Type B pancreatic cell (in vitro differentiated cells): ENCODE data around the gene GNPTAB. TPM values are rescaled to one million over a fixed set of nuclear protein-coding genes. Genes with fewer than 3 reads are reported as not detected.
A peak's percentile ranks its signal among the peaks of the same experiment; 100 is the strongest.

ENCODE experiments used
- DNase-seq: peaks from one replicate; pipeline ENCODE4 v3.0.0; 2021; ENCODE audit warnings: mixed read lengths; ENCODE audit not compliant: unreplicated experiment; ENCODE audit errors: extremely low spot score
- H3K27ac Mint-ChIP-seq: 2 replicates; pipeline ENCODE4 v1.8.0; 2021; ENCODE audit warnings: mild to moderate bottlenecking, mixed read lengths
- H3K27me3 Mint-ChIP-seq: 2 replicates; pipeline ENCODE4 v1.8.0; 2021; ENCODE audit warnings: mixed read lengths
- H3K36me3 Mint-ChIP-seq: 2 replicates; pipeline ENCODE4 v1.8.0; 2021; ENCODE audit warnings: mixed read lengths
- H3K4me1 Mint-ChIP-seq: one replicate; pipeline ENCODE4 v1.8.0; 2021; ENCODE audit warnings: mixed read lengths; ENCODE audit not compliant: unreplicated experiment
- H3K4me3 Mint-ChIP-seq: 2 replicates; pipeline ENCODE4 v1.8.0; 2021; ENCODE audit warnings: mild to moderate bottlenecking, mixed read lengths
- H3K9me3 Mint-ChIP-seq: 2 replicates; pipeline ENCODE4 v1.8.0; 2021; ENCODE audit warnings: mixed read lengths
- total RNA-seq: library from RNA; stranded (reverse); gene quantifications from 2 replicates; pipeline ENCODE4 v1.2.1, GENCODE V29; 2021; ENCODE audit warnings: low replicate concordance
- TF ChIP-seq, protein P1 (sequence below): fragments of 200-600 bp; sonication (generic); conservative IDR thresholded peaks from 2 replicates; pipeline ENCODE4 v1.5.0; 2021; ENCODE audit warnings: antibody characterized with exemption, mild to moderate bottlenecking

Gene GNPTAB
- total RNA-seq, 1 donor from 2014 or later: 29.4 TPM

- H3K27ac Mint-ChIP-seq: no peak overlapping the region
- H3K9me3 Mint-ChIP-seq: no peaks in the 10 kb centered on the region
- H3K36me3 Mint-ChIP-seq: peaks cover 33% of the 10 kb centered on the region
- H3K4me1 Mint-ChIP-seq: peaks cover 2% of the 10 kb centered on the region
- DNase-seq: no peak
- H3K27me3 Mint-ChIP-seq: no peaks in the 10 kb centered on the region
- TF ChIP-seq, protein P1, sequence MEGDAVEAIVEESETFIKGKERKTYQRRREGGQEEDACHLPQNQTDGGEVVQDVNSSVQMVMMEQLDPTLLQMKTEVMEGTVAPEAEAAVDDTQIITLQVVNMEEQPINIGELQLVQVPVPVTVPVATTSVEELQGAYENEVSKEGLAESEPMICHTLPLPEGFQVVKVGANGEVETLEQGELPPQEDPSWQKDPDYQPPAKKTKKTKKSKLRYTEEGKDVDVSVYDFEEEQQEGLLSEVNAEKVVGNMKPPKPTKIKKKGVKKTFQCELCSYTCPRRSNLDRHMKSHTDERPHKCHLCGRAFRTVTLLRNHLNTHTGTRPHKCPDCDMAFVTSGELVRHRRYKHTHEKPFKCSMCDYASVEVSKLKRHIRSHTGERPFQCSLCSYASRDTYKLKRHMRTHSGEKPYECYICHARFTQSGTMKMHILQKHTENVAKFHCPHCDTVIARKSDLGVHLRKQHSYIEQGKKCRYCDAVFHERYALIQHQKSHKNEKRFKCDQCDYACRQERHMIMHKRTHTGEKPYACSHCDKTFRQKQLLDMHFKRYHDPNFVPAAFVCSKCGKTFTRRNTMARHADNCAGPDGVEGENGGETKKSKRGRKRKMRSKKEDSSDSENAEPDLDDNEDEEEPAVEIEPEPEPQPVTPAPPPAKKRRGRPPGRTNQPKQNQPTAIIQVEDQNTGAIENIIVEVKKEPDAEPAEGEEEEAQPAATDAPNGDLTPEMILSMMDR: no peak
- no peak overlapping the region for H3K4me3 Mint-ChIP-seq
Measured at GRCh38 chr12:101750152-101750551, 80.6 kb downstream of the GNPTAB start.

GRCh38 chr12:101749657-101750056, 81.1 kb downstream of the GNPTAB start:
- TF ChIP-seq, protein P1: no peak
- H3K27me3 Mint-ChIP-seq: no peaks in the 10 kb centered on the region
- H3K4me1 Mint-ChIP-seq: no peaks in the 10 kb centered on the region
- H3K36me3 Mint-ChIP-seq: peaks cover 33% of the 10 kb centered on the region
- H3K27ac Mint-ChIP-seq: peak overlapping the region; percentile 35
- no peak overlapping the region for H3K4me3 Mint-ChIP-seq
- no peaks in the 10 kb centered on the region for H3K9me3 Mint-ChIP-seq
- no peak for DNase-seq

- peak overlapping the region; percentile 35 for H3K27ac Mint-ChIP-seq
- H3K9me3 Mint-ChIP-seq: no peaks in the 10 kb centered on the region
- H3K4me1 Mint-ChIP-seq: no peaks in the 10 kb centered on the region
- peaks cover 33% of the 10 kb centered on the region for H3K36me3 Mint-ChIP-seq
- TF ChIP-seq, protein P1: no peak
- DNase-seq: no peak
- H3K27me3 Mint-ChIP-seq: no peaks in the 10 kb centered on the region
- no peak overlapping the region for H3K4me3 Mint-ChIP-seq
Measured at GRCh38 chr12:101748907-101749306, 81.9 kb downstream of the GNPTAB start.

GRCh38 chr12:101747697-101748096, 83.1 kb downstream of the GNPTAB start:
- no peaks in the 10 kb centered on the region for H3K9me3 Mint-ChIP-seq
- peaks cover 38% of the 10 kb centered on the region for H3K36me3 Mint-ChIP-seq
- H3K4me1 Mint-ChIP-seq: no peaks in the 10 kb centered on the region
- no peak overlapping the region for H3K4me3 Mint-ChIP-seq
- no peaks in the 10 kb centered on the region for H3K27me3 Mint-ChIP-seq
- no peak for DNase-seq
- TF ChIP-seq, protein P1: no peak
- no peak overlapping the region for H3K27ac Mint-ChIP-seq

- Mint-ChIP-seq H3K4me3 (no peak overlapping the region), H3K9me3 (no peaks in the 10 kb centered on the region), H3K36me3 (peaks cover 32% of the 10 kb centered on the region), H3K27me3 (no peaks in the 10 kb centered on the region), H3K27ac (no peak overlapping the region), H3K4me1 (no peaks in the 10 kb centered on the region)
- no peak for DNase-seq
- TF ChIP-seq, protein P1: no peak
Measured at GRCh38 chr12:101746661-101747060, 84.1 kb downstream of the GNPTAB start.

DNA sequence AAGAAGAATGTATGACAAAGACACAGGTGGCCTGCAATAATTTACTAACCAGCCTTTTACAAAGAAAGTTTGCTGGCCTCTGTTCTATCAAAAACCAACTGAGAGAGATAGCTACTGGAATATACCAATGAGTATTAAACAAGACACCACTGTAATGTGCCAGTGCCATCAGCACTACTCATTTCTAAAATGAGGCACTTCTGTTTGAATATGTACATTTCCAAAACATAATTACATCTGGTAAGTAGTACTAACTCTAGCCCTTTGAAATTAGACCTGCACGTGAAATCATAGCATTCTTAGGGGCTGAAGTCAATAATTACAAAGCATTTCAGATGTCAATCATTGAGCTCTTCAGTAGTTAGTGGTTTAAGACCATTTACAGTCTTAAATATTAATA, 84.6 kb downstream of the GNPTAB start:
- Mint-ChIP-seq H3K4me3 (no peak overlapping the region), H3K27ac (no peak overlapping the region), H3K4me1 (no peaks in the 10 kb centered on the region), H3K36me3 (peaks cover 32% of the 10 kb centered on the region), H3K27me3 (no peaks in the 10 kb centered on the region), H3K9me3 (no peaks in the 10 kb centered on the region)
- DNase-seq: no peak
- TF ChIP-seq, protein P1: no peak
